Measurements from ENCODE around the gene CTDSPL. TPM values are rescaled to one million over a fixed set of nuclear protein-coding genes. Genes with fewer than 3 reads are reported as not detected.

CTDSPL gene
- total RNA-seq, 2 donors from 2014 or later: 59.3 to 60.3 TPM

DNA sequence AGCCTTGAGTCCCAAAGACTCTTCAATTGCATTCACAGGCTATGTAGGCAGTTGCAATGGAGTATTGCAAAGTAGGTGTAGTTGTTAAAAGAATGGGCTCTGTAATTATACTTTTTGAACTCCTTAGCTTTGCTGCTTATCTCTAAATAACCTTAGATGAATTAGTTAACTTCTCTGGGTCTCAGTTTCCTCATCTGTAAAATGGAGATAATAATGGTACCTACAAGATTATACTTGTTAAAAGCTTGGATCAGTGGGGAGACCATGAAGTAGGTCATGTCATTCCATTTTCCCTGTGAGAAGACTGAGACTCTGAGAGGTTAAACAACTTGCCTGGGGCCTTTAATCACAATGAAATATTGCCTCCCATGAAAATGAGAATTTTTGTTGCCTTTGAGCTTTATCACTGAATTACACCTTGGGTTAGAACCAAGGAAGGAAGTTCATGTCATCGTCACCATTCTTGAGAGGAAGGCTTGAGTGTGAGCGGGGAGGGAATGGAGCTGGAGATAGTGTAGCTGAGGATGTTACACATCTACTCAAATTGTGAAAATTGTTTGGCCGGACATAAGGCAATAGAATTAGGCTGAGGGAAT is 38.1 kb downstream of the CTDSPL start:
- WGBS: 82% methylated on average over 3 of the region's 3 CpGs
- H3K27ac ChIP-seq: no peak overlapping the region
- peaks cover 5% of the 10 kb centered on the region for H3K4me1 ChIP-seq (replicated peaks)
- no peak for DNase-seq (ENCODE audit: low spot score)
- no peaks in the 10 kb centered on the region for H3K9me3 ChIP-seq
- no peak overlapping the region for H3K4me3 ChIP-seq
- H3K27me3 ChIP-seq (replicated peaks; ENCODE audit: insufficient read depth): no peaks in the 10 kb centered on the region
- intact Hi-C loops (cut with DNase I): no loop called here
- TF ChIP-seq, protein P1, sequence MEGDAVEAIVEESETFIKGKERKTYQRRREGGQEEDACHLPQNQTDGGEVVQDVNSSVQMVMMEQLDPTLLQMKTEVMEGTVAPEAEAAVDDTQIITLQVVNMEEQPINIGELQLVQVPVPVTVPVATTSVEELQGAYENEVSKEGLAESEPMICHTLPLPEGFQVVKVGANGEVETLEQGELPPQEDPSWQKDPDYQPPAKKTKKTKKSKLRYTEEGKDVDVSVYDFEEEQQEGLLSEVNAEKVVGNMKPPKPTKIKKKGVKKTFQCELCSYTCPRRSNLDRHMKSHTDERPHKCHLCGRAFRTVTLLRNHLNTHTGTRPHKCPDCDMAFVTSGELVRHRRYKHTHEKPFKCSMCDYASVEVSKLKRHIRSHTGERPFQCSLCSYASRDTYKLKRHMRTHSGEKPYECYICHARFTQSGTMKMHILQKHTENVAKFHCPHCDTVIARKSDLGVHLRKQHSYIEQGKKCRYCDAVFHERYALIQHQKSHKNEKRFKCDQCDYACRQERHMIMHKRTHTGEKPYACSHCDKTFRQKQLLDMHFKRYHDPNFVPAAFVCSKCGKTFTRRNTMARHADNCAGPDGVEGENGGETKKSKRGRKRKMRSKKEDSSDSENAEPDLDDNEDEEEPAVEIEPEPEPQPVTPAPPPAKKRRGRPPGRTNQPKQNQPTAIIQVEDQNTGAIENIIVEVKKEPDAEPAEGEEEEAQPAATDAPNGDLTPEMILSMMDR (IDR thresholded peaks at IDR 0.05): no peak
- TF ChIP-seq POLR2AphosphoS5 (IDR thresholded peaks at IDR 0.05) (no peak), POLR2A (IDR thresholded peaks at IDR 0.05) (no peak)
- H3K36me3 ChIP-seq: no peaks in the 10 kb centered on the region

DNA sequence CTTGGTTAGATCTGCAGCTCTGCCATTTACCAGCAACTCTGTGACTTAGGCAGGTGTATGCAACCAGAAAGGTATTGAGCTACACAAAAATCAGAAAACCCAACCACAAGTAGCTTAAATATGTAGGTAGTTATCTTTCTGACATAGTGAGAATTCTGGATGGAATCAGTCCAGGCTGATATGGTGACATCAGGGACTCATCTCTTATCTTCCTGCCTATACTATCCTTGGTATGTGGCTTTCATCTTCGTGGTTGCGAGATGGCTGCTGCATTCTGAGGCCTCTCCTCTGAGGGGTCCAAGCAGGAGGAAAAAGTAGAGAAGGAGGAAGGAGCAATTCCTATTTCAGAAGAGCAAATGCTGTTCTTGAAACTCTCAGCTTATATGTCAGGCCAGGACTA is 40.0 kb downstream of the CTDSPL start:
- TF ChIP-seq POLR2A (IDR thresholded peaks at IDR 0.05) (no peak), POLR2AphosphoS5 (IDR thresholded peaks at IDR 0.05) (no peak)
- TF ChIP-seq, protein P1 (IDR thresholded peaks at IDR 0.05): no peak
- Histone ChIP-seq H3K4me3 (no peak overlapping the region), H3K9me3 (no peaks in the 10 kb centered on the region), H3K36me3 (no peaks in the 10 kb centered on the region), H3K27me3 (replicated peaks; ENCODE audit: insufficient read depth) (no peaks in the 10 kb centered on the region), H3K4me1 (replicated peaks) (peaks cover 5% of the 10 kb centered on the region), H3K27ac (no peak overlapping the region)
- 76% methylated on average over 2 of the region's 2 CpGs for WGBS
- intact Hi-C loops (cut with DNase I): no loop called here
- no peak for DNase-seq (ENCODE audit: low spot score)

DNA sequence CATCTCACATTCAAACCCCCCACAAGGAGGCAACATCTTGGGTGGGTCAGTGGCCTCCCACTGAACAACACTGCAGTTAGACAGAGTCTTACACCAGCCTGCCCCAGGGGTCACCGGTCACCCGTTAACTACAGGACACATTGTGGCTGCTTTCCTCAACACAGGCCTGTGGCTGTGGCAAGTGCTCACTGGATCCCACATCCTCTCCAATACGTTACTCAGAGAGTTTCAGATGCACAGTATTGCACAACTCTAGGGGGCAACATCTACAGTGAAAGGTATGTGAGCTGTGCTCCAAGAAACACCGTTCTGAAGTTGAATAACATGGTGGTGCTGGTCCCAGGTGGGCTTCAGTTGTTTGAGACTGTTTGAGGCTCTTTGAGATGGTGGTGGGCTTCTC is 41.0 kb downstream of the CTDSPL start:
- H3K27me3 ChIP-seq (replicated peaks; ENCODE audit: insufficient read depth): no peaks in the 10 kb centered on the region
- no peak for DNase-seq (ENCODE audit: low spot score)
- no peak overlapping the region for H3K27ac ChIP-seq
- H3K9me3 ChIP-seq: no peaks in the 10 kb centered on the region
- no peaks in the 10 kb centered on the region for H3K36me3 ChIP-seq
- intact Hi-C loops (cut with DNase I): no loop called here
- TF ChIP-seq, protein P1 (IDR thresholded peaks at IDR 0.05): no peak
- TF ChIP-seq POLR2A (IDR thresholded peaks at IDR 0.05) (no peak), POLR2AphosphoS5 (IDR thresholded peaks at IDR 0.05) (no peak)
- H3K4me3 ChIP-seq: no peak overlapping the region
- 96% methylated on average over 4 of the region's 4 CpGs for WGBS
- H3K4me1 ChIP-seq (replicated peaks): peaks cover 5% of the 10 kb centered on the region

DNA sequence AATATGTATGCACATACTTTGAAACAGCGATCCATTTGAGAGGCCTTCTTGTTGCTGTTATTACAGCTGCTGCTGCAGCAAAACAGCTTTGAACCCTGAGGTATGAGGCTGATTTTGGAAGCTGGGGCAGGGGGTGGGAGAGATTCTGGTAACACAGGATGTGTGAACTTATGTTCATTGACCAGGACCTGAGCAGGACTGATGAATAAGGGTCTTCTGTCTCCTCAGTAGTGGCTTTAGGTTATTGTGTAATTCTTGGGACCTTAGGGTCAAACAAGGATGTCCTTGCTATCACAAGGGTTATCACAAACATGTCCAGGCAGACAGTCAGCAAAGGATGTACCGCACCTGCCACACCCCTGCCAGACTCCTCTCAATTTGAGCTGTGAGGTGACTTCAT is 41.6 kb downstream of the CTDSPL start:
- DNase-seq (ENCODE audit: low spot score): no peak
- intact Hi-C loops (cut with DNase I): no loop called here
- whole genome bisulfite sequencing: 79% methylated on average over 2 of the region's 2 CpGs
- Histone ChIP-seq H3K36me3 (no peaks in the 10 kb centered on the region), H3K4me1 (replicated peaks) (peaks cover under 1% of the 10 kb centered on the region), H3K27ac (no peak overlapping the region), H3K4me3 (no peak overlapping the region), H3K9me3 (no peaks in the 10 kb centered on the region), H3K27me3 (replicated peaks; ENCODE audit: insufficient read depth) (no peaks in the 10 kb centered on the region)
- no peak for TF ChIP-seq POLR2AphosphoS5 (IDR thresholded peaks at IDR 0.05)
- TF ChIP-seq, protein P1 (IDR thresholded peaks at IDR 0.05): no peak
- TF ChIP-seq POLR2A (IDR thresholded peaks at IDR 0.05): no peak

DNA sequence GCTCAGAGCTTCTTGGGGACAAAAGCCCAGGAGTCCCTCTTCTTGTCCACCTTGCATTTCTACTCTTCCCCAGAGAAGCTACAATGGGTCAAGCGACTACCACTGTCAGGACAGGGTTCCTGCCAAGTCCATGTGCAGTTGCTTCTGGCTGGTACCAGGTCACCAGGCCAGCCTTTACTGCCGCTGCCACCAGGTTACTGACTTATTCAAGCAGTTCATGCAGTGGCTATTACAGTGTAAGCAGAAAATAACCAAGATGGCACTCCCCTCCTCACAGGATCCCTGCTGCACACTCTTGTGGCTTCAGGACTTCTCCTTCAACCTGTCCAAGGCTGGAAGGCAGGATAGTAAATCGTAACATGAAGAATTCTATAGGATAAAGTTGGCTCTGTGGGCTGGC is 42.1 kb downstream of the CTDSPL start:
- Histone ChIP-seq H3K4me3 (no peak overlapping the region), H3K4me1 (replicated peaks) (no peaks in the 10 kb centered on the region), H3K27me3 (replicated peaks; ENCODE audit: insufficient read depth) (no peaks in the 10 kb centered on the region), H3K36me3 (no peaks in the 10 kb centered on the region), H3K27ac (no peak overlapping the region), H3K9me3 (no peaks in the 10 kb centered on the region)
- intact Hi-C loops (cut with DNase I): no loop called here
- TF ChIP-seq, protein P1 (IDR thresholded peaks at IDR 0.05): no peak
- TF ChIP-seq POLR2A (IDR thresholded peaks at IDR 0.05) (no peak), POLR2AphosphoS5 (IDR thresholded peaks at IDR 0.05) (no peak)
- DNase-seq (ENCODE audit: low spot score): no peak
- 87% methylated on average over 3 of the region's 3 CpGs for WGBS

Data from prostate gland (tissue), 2 donors.